Transverse colon (tissue), 4 donors: ENCODE measurements around the gene SPRR5. TPM values are rescaled to one million over a fixed set of nuclear protein-coding genes. Genes with fewer than 3 reads are reported as not detected.

ENCODE experiments used
- DNase-seq: peaks from one replicate; pipeline ENCODE4 v3.0.0-alpha.2; 2019
- H3K27ac ChIP-seq, 4 donors: fragments of 200-600 bp; sonication (generic); 2 replicates each; pipeline ENCODE4 v1.5.1; 2016 to 2018; ENCODE audit warnings: inconsistent platforms in 4 of 4
- H3K27me3 ChIP-seq: fragments of 200-600 bp; sonication (generic); 2 replicates; pipeline ENCODE4 v1.5.1; 2017; ENCODE audit warnings: inconsistent platforms
- H3K36me3 ChIP-seq, 4 donors: fragments of 200-600 bp; sonication (generic); 2 replicates each; pipeline ENCODE4 v1.5.1; 2017 to 2019; ENCODE audit warnings: inconsistent platforms in 4 of 4
- H3K4me1 ChIP-seq, 4 donors: fragments of 200-600 bp; sonication (generic); 2 replicates each; pipeline ENCODE4 v1.5.1; 2017 to 2020; ENCODE audit warnings: inconsistent platforms in 4 of 4
- H3K4me3 ChIP-seq, 4 donors: fragments of 200-600 bp; sonication (generic); 1 replicate in 1 of 4; 2 replicates in 3 of 4; pipeline versions ENCODE4 v1.5.1 to v1.6.1; 2017 to 2019; ENCODE audit warnings: inconsistent platforms in 4 of 4
- H3K9me3 ChIP-seq, 2 donors: fragments of 200-600 bp; sonication (generic); 2 replicates each; pipeline ENCODE4 v1.5.1; 2017 to 2019; ENCODE audit warnings: inconsistent platforms in 2 of 2
- EP300 ChIP-seq: sonication (generic); formaldehyde crosslinking; IDR thresholded peaks from one replicate; pipeline ENCODE4 v1.6.1; 2017; ENCODE audit warnings: antibody characterized with exemption, low read depth
- POLR2A ChIP-seq: fragments of 450-650 bp; IDR thresholded peaks from one replicate; pipeline ENCODE4 v1.6.1; 2016; ENCODE audit warnings: antibody characterized with exemption, mild to moderate bottlenecking, moderate library complexity
- POLR2AphosphoS5 ChIP-seq, 3 donors: sonication (generic); formaldehyde crosslinking; IDR thresholded peaks; one replicate each; pipeline ENCODE4 v1.6.1; 2016; ENCODE audit warnings: antibody characterized with exemption in 3 of 3
- WGBS, 2 donors: methylation state at CpG; one replicate each; pipeline ENCODE4 v1.1.5; 2018; ENCODE audit warnings: low coverage in 1 of 2; 5-methylcytosine and 5-hydroxymethylcytosine counted together
- in situ Hi-C, 4 donors: fragments of 200-750 bp; cut with MboI; loops; one replicate each; pipeline versions ENCODE4 v1.15.0 to v1.15.1; 2017; ENCODE audit warnings: low sequenced_read_pairs in 3 of 4, low pct_ligation_motif_present in 1 of 4, low pct_unique_long_range_greater_than_20kb in 1 of 4
- intact Hi-C: fragments of 100-400 bp; cut with DNase I; formaldehyde crosslinking; loops from one replicate; pipeline ENCODE4 v1.15.1; 2023; ENCODE audit warnings: low total_unique reads
- total RNA-seq, 4 donors: library from RNA; depleted of rRNA; stranded (reverse); fragments of >200 nt; gene quantifications; one replicate each; pipeline ENCODE4 v1.1.0, GENCODE V29; 2016
- TF ChIP-seq, protein P1 (sequence below), 5 experiments: fragments of 200-600 bp in 3 of 5; fragments of 450-650 bp in 2 of 5; sonication (generic) in 3 of 5; IDR thresholded peaks; 1 replicate in 2 of 5; 2 replicates in 3 of 5; pipeline ENCODE4 v1.5.1; 2016 to 2017; ENCODE audit warnings: antibody characterized with exemption in 5 of 5, inconsistent platforms in 3 of 5, mild to moderate bottlenecking in 2 of 5, moderate library complexity in 1 of 5

Gene SPRR5
- total RNA-seq, 4 donors from 2014 or later: not detected

DNA sequence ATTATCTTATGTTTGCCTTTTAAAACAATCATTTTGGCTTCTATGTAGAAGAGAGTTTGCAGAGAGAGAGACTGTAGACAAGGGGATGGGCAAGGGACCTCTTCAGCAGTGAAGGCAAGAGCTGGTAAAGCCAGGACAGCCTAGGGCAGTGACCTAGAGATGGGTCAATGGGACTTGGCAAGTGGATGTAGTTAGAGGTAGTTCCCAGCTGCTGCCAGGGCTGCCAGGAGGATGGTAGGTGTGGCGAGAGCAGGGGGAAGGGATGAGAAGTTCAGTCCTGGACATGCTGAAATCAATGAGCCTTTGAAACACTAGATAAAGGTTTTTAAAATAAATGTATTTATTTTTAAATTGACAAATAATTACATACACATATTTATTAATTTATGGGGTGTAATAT, 6.4 kb upstream of the SPRR5 start:
- in situ Hi-C loops: no loop called here
- Histone ChIP-seq H3K4me3 (no peak overlapping the region), H3K27me3 (no peaks in the 10 kb centered on the region)

DNA sequence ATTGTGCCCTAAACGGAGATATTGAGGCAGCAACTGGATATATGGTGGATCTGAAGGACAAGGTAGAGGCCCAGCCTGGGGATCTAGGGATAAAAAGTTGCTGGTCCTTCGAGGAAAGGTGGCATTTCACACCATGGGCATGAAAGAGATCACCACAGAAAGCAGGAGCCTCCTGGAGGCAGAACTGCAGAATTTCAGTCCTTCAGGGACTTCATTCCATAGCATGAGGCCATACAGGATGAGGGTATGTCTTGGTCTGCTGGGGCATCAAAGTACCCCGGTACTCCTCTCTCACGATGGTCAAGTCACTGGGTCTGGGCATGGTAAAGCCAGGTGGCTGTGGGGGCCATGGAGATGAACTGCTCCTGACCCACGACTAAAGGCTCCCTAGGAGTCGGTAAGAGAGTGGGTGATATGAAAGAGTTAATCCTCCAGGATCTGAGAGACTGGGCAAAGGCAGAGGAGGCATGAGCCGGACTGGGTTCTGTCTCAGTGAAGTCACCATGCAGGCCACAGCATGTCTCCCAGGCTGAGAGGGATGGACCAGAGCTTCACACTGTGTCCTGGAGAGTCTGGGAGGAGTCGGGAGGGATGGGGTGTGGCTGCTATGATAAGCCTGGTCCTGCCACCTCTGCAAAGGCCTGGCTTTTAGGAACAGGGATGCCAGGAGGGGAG, 5.8 kb upstream of the SPRR5 start:
- H3K27me3 ChIP-seq: no peaks in the 10 kb centered on the region
- no peak overlapping the region for H3K27ac ChIP-seq
- no peaks in the 10 kb centered on the region for H3K36me3 ChIP-seq
- in situ Hi-C loops: no loop called here
- DNase-seq: no peak
- WGBS, 2 donors: 49 to 72% methylated on average over 2 to 8 of the region's 8 CpGs
- intact Hi-C loops: no loop called here
- H3K4me1 ChIP-seq: no peaks in the 10 kb centered on the region
- H3K4me3 ChIP-seq: no peak overlapping the region
- TF ChIP-seq POLR2AphosphoS5 (IDR thresholded peaks at IDR 0.05) (no peak), EP300 (no peak)
- TF ChIP-seq, protein P1, sequence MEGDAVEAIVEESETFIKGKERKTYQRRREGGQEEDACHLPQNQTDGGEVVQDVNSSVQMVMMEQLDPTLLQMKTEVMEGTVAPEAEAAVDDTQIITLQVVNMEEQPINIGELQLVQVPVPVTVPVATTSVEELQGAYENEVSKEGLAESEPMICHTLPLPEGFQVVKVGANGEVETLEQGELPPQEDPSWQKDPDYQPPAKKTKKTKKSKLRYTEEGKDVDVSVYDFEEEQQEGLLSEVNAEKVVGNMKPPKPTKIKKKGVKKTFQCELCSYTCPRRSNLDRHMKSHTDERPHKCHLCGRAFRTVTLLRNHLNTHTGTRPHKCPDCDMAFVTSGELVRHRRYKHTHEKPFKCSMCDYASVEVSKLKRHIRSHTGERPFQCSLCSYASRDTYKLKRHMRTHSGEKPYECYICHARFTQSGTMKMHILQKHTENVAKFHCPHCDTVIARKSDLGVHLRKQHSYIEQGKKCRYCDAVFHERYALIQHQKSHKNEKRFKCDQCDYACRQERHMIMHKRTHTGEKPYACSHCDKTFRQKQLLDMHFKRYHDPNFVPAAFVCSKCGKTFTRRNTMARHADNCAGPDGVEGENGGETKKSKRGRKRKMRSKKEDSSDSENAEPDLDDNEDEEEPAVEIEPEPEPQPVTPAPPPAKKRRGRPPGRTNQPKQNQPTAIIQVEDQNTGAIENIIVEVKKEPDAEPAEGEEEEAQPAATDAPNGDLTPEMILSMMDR (IDR thresholded peaks at IDR 0.05): no peak
- no peaks in the 10 kb centered on the region for H3K9me3 ChIP-seq

More for the DNA sequence above, 6.4 kb upstream of the SPRR5 start:
- Histone ChIP-seq H3K4me1 (no peaks in the 10 kb centered on the region), H3K9me3 (no peaks in the 10 kb centered on the region), H3K36me3 (no peaks in the 10 kb centered on the region), H3K27ac (no peak overlapping the region)
- intact Hi-C loops: no loop called here
- no peak for DNase-seq
- no peak for TF ChIP-seq POLR2A
- no peak for TF ChIP-seq POLR2AphosphoS5 (IDR thresholded peaks at IDR 0.05)
- TF ChIP-seq, protein P1 (IDR thresholded peaks at IDR 0.05): no peak
- no peak for TF ChIP-seq EP300
- 75% methylated on average over 1 of the region's 1 CpG; no CpG with 5 or more reads in 1 of the 2 donors for WGBS, 2 donors

DNA sequence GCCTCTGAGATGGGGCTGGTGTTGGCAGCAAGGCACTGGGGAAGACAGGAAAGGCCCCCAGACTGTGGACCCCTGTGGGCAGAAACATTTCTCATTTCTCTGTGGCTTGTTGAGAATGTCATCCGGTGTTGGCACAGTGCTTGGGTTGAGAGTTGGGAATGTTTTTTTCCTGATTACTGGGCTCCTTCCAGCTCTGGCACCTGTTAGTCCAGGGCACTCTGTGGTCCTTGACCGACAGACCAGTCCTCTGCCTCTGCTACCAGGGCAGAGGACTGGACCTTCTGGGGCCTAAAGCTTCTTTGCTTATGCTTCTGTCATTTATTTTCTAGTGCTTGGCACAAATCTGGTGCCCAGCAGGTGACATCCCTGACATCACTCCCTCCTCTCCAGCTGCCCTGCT, 4.8 kb upstream of the SPRR5 start:
- Histone ChIP-seq H3K4me3 (no peak overlapping the region), H3K4me1 (no peaks in the 10 kb centered on the region), H3K9me3 (no peaks in the 10 kb centered on the region), H3K27me3 (no peaks in the 10 kb centered on the region), H3K27ac (no peak overlapping the region), H3K36me3 (no peaks in the 10 kb centered on the region)
- WGBS, 2 donors: 67 to 81% methylated on average over 2 of the region's 2 CpGs
- no peak for DNase-seq
- intact Hi-C loops (no loop called here), in situ Hi-C loops (no loop called here)
- TF ChIP-seq EP300 (no peak), POLR2A (no peak), POLR2AphosphoS5 (IDR thresholded peaks at IDR 0.05) (no peak)
- TF ChIP-seq, protein P1 (IDR thresholded peaks at IDR 0.05): no peak

DNA sequence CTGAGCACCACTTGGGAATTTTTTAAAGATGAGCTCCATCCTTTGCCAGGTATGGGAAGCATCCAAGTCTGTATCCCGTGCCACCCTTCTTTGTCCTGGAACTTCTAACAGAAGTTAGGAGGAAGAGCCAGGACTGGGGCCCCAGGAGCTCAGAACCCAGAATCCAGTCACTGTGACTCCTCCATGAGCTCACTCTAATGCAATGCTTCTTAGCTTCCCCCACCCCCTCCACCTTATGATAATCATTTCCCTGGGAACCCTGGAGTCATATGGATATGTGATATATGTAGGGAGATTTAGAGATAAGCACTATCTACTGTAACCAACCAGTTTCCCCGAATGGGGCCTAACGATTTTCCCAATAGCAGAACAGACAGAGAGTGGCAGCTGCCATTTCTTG, 758 bp upstream of the SPRR5 start:
- WGBS, 2 donors: 71 to 72% methylated on average over 2 to 3 of the region's 3 CpGs
- no peaks in the 10 kb centered on the region for H3K36me3 ChIP-seq
- no peak for DNase-seq
- H3K4me3 ChIP-seq: no peak overlapping the region
- H3K27ac ChIP-seq: no peak overlapping the region
- H3K27me3 ChIP-seq: no peaks in the 10 kb centered on the region
- no peaks in the 10 kb centered on the region for H3K9me3 ChIP-seq
- in situ Hi-C loops (no loop called here), intact Hi-C loops (no loop called here)
- no peaks in the 10 kb centered on the region for H3K4me1 ChIP-seq
- TF ChIP-seq, protein P1 (IDR thresholded peaks at IDR 0.05): no peak
- no peak for TF ChIP-seq POLR2A
- no peak for TF ChIP-seq EP300
- TF ChIP-seq POLR2AphosphoS5 (IDR thresholded peaks at IDR 0.05): no peak
